Stimulated activated effector memory CD8-positive, alpha-beta T cell treated with anti-CD3 and anti-CD28 coated beads, Interleukin-12 subunit alpha, Interleukin-12 subunit beta, amount 100 ng/mL, for 72 hours (primary cell): Measurements from ENCODE around the gene HMGB4.
A peak's percentile ranks its signal among the peaks of the same experiment; 100 is the strongest.

Experiments used
- ATAC-seq: fragments of 150-1000 bp; cut with Tn5 transposase; 2 replicates; pipeline ENCODE4 v1.10.0; 2021
- DNase-seq, 2 donors: peaks; one replicate each; pipeline ENCODE4 v3.0.0; 2021 to 2022; ENCODE audit warnings: low spot score in 2 of 2
- H3K27ac Mint-ChIP-seq: one replicate; pipeline ENCODE4 v1.8.0; 2022; ENCODE audit warnings: mild to moderate bottlenecking, mixed read lengths
- H3K36me3 Mint-ChIP-seq: one replicate; pipeline ENCODE4 v1.8.0; 2022; ENCODE audit warnings: mild to moderate bottlenecking, mixed read lengths
- H3K4me1 Mint-ChIP-seq: one replicate; pipeline ENCODE4 v1.8.0; 2022; ENCODE audit warnings: mixed read lengths
- H3K4me3 Mint-ChIP-seq: one replicate; pipeline ENCODE4 v1.8.0; 2022; ENCODE audit warnings: mild to moderate bottlenecking, mixed read lengths
- H3K9me3 Mint-ChIP-seq: one replicate; pipeline ENCODE4 v1.8.0; 2022; ENCODE audit warnings: mixed read lengths

HMGB4 gene

GRCh38 chr1:33863779-33864178 lies at the start of gene HMGB4:
HMGB4 (plus strand) TSS chr1:33864079; CDS start chr1:33864192, 113 bp downstream.
- Mint-ChIP-seq H3K4me3 (no peak within 1 kb of the TSS), H3K9me3 (no peaks in the 10 kb centered on the region), H3K4me1 (peaks cover 8% of the 10 kb centered on the region), H3K27ac (no peak within 1 kb of the TSS), H3K36me3 (no peaks in the 10 kb centered on the region)
- ATAC-seq (no peak), DNase-seq (no peak)

GRCh38 chr1:33814166-33814565 lies 49.7 kb upstream of the HMGB4 start:
- Mint-ChIP-seq H3K36me3 (no peaks in the 10 kb centered on the region), H3K27ac (no peak overlapping the region)

GRCh38 chr1:33815061-33815460 lies 48.8 kb upstream of the HMGB4 start:
- H3K27ac Mint-ChIP-seq: no peak overlapping the region
- no peaks in the 10 kb centered on the region for H3K36me3 Mint-ChIP-seq
- peaks cover 3% of the 10 kb centered on the region for H3K9me3 Mint-ChIP-seq
- no peak overlapping the region for H3K4me3 Mint-ChIP-seq
- DNase-seq: no peak
- no peak for ATAC-seq
- H3K4me1 Mint-ChIP-seq: no peaks in the 10 kb centered on the region

More at GRCh38 chr1:33814166-33814565, 49.7 kb upstream of the HMGB4 start:
- Mint-ChIP-seq H3K9me3 (peaks cover 3% of the 10 kb centered on the region), H3K4me3 (no peak overlapping the region), H3K4me1 (no peaks in the 10 kb centered on the region)
- ATAC-seq: no peak
- no peak for DNase-seq

DNA sequence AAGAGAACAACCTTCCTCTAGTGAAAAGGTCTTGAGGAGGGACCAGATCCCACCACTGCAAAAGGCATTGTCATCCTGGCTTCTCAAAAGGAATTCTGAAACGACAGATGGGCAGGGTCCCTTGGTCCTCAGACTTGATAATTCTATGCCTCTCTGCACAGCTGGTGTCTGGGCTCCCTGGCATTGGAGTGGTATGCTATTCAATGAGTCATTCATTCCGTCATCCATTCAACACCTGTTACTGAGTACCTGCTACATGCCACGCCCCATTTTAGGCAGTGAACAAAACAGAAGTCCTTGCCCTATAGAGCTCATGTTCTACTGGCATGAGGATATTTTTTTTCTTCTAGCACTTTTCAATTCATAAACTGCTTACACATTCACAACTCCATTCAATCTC lies 45.8 kb upstream of the HMGB4 start:
- H3K4me1 Mint-ChIP-seq: no peaks in the 10 kb centered on the region
- H3K4me3 Mint-ChIP-seq: no peak overlapping the region
- DNase-seq: no peak
- no peak overlapping the region for H3K27ac Mint-ChIP-seq
- no peak for ATAC-seq
- H3K9me3 Mint-ChIP-seq: peaks cover 3% of the 10 kb centered on the region
- H3K36me3 Mint-ChIP-seq: no peaks in the 10 kb centered on the region

DNA sequence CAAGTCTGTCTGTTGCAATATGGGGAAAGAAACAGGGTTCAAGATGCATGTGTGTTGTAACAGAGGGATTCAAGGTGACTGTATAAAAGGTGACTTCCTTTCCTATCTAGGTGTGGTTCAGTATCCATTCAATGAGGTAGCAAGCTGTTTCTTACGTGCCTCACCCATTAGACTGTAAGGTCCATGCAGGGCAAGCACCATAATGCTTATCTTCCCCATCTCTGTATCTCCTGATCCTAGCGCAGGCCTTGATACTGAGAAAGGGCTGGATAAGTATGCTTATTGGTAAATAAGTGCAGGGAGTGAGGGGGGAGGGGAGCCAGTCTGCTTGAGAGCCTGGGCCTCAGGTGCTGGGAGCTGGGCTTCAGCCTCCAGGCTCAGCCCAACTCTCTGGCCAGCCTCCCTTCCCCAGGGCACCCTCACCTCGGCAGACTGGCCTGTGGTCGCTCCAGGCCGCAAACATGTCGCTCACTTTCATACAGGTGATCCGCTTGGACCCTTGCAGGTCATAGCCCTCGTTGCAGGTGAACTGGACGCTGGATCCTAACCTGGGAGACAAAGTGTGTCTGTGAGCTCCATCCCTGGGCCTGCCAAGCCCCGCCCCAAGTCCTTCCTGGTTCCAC lies 44.5 kb upstream of the HMGB4 start:
- Mint-ChIP-seq H3K27ac (no peak overlapping the region), H3K9me3 (peaks cover 3% of the 10 kb centered on the region), H3K4me1 (no peaks in the 10 kb centered on the region), H3K4me3 (no peak overlapping the region), H3K36me3 (no peaks in the 10 kb centered on the region)
- ATAC-seq (no peak), DNase-seq (no peak)

DNA sequence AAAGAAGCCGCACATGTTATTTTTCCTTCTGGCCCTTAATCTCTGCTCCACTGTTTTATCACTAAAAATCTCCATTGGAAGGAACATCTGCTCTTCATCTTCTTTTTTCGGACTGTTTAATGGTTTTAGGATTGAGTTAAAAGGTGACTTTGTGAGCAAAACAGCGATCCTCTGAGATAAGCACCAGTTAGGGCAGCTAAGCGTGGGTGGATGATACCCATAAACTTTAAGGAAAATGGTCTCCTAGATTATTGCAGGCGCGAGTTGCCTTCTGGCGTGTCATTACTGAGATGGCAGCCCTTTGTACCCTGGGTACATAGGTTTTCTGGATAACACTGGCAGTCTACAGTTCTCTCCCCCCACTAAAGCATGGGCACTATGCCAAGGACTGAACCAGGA lies 44.0 kb upstream of the HMGB4 start:
- H3K27ac Mint-ChIP-seq: no peak overlapping the region
- peaks cover under 1% of the 10 kb centered on the region for H3K9me3 Mint-ChIP-seq
- DNase-seq (no peak), ATAC-seq (no peak)
- no peaks in the 10 kb centered on the region for H3K4me1 Mint-ChIP-seq
- H3K4me3 Mint-ChIP-seq: no peak overlapping the region
- no peaks in the 10 kb centered on the region for H3K36me3 Mint-ChIP-seq

- Mint-ChIP-seq H3K4me1 (no peaks in the 10 kb centered on the region), H3K9me3 (no peaks in the 10 kb centered on the region)
- DNase-seq: no peak
Observed at GRCh38 chr1:33820804-33821203, 43.1 kb upstream of the HMGB4 start.

GRCh38 chr1:33821291-33821690 lies 42.6 kb upstream of the HMGB4 start:
- Mint-ChIP-seq H3K27ac (no peak overlapping the region), H3K4me1 (no peaks in the 10 kb centered on the region), H3K36me3 (no peaks in the 10 kb centered on the region), H3K4me3 (no peak overlapping the region), H3K9me3 (no peaks in the 10 kb centered on the region)
- ATAC-seq: no peak
- DNase-seq: no peak

More at GRCh38 chr1:33820804-33821203, 43.1 kb upstream of the HMGB4 start:
- ATAC-seq: no peak
- Mint-ChIP-seq H3K27ac (no peak overlapping the region), H3K4me3 (no peak overlapping the region), H3K36me3 (no peaks in the 10 kb centered on the region)

DNA sequence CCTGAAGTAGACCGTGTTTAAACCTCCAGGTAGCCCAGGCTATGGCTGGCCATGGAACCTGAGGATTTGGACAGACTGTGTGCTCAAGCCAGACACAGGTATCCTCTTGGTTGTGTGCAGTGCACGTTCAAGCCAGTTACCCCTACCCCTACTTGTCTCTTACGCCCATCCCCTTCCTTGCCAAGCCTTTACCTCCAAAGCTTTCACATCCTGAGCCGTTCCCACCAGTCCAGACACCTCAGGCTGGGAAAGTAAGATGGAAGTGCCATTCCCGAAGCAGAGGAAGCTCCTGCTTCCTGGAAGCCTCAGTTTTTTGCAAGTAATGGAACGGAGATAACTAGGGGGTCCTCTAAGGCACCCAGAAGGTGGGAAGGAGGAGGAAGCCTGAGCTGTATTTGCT lies 41.5 kb upstream of the HMGB4 start:
- H3K36me3 Mint-ChIP-seq: no peaks in the 10 kb centered on the region
- H3K4me3 Mint-ChIP-seq: no peak overlapping the region
- H3K27ac Mint-ChIP-seq: no peak overlapping the region
- no peak for ATAC-seq
- H3K9me3 Mint-ChIP-seq: no peaks in the 10 kb centered on the region
- H3K4me1 Mint-ChIP-seq: no peaks in the 10 kb centered on the region
- DNase-seq: no peak

DNA sequence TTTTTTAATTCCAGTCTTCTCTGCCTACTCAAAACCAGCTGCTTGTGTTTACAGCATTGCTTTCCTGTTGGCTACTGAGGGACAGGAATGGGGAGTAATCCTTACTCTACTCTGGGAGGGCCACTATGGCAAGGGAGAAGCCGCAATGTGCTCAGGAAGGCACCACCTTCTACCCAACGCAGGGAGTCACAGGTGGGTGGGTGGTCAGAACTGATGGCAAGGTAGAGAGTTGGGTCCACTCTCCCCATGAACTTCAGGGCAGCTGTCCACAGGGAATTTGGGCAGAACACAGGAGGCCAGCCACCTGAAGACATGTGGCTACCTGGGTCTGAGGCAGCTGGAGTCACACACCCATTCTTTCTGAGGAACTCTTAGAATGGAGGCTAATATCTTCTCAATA lies 40.5 kb upstream of the HMGB4 start:
- DNase-seq (no peak), ATAC-seq (no peak)
- Mint-ChIP-seq H3K27ac (no peak overlapping the region), H3K36me3 (no peaks in the 10 kb centered on the region), H3K4me1 (no peaks in the 10 kb centered on the region), H3K4me3 (no peak overlapping the region), H3K9me3 (no peaks in the 10 kb centered on the region)

- H3K27ac Mint-ChIP-seq: no peak overlapping the region
- H3K36me3 Mint-ChIP-seq: no peaks in the 10 kb centered on the region
- no peaks in the 10 kb centered on the region for H3K4me1 Mint-ChIP-seq
- ATAC-seq (no peak), DNase-seq (no peak)
- no peaks in the 10 kb centered on the region for H3K9me3 Mint-ChIP-seq
- no peak overlapping the region for H3K4me3 Mint-ChIP-seq
Observed at GRCh38 chr1:33823830-33824229, 40.0 kb upstream of the HMGB4 start.

GRCh38 chr1:33824321-33824720 lies 39.6 kb upstream of the HMGB4 start:
- Mint-ChIP-seq H3K9me3 (no peaks in the 10 kb centered on the region), H3K4me3 (no peak overlapping the region), H3K4me1 (no peaks in the 10 kb centered on the region), H3K27ac (no peak overlapping the region), H3K36me3 (no peaks in the 10 kb centered on the region)
- DNase-seq (peak in 1 of 2 donors; percentile 10), ATAC-seq (no peak)

- Mint-ChIP-seq H3K4me3 (no peak overlapping the region), H3K4me1 (no peaks in the 10 kb centered on the region), H3K27ac (no peak overlapping the region), H3K36me3 (no peaks in the 10 kb centered on the region), H3K9me3 (no peaks in the 10 kb centered on the region)
- peak in 1 of 2 donors; percentile 15 for DNase-seq
- no peak for ATAC-seq
Observed at GRCh38 chr1:33824971-33825370, 38.9 kb upstream of the HMGB4 start.

DNA sequence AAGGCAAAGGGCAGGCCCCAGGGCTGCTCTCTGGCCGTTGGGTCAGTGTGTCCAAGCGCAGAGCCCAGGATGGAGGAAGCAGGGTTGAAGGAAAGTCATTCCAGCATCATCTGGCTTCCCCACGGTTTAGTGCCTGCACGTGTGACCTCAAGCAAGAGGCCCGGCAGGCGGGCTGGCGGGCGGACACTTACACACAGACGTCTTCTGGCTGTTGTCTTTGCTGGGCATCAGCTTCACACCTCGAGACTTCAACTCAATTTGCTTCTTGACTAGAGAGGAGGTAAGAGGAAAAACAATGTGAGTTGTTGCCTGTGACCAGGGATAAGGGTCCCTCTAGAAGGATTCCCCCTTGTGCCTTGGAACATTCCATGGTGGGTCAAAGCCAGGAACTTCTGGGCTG lies 38.4 kb upstream of the HMGB4 start:
- Mint-ChIP-seq H3K4me1 (no peaks in the 10 kb centered on the region), H3K9me3 (no peaks in the 10 kb centered on the region)

GRCh38 chr1:33826311-33826710 lies 37.6 kb upstream of the HMGB4 start:
- peak in 1 of 2 donors; percentile 10 for DNase-seq
- Mint-ChIP-seq H3K4me3 (no peak overlapping the region), H3K4me1 (no peaks in the 10 kb centered on the region), H3K9me3 (peaks cover 2% of the 10 kb centered on the region), H3K27ac (no peak overlapping the region), H3K36me3 (no peaks in the 10 kb centered on the region)
- no peak for ATAC-seq

More for the DNA sequence above, 38.4 kb upstream of the HMGB4 start:
- ATAC-seq: no peak
- DNase-seq: peak in 1 of 2 donors; percentile 18
- no peaks in the 10 kb centered on the region for H3K36me3 Mint-ChIP-seq
- H3K27ac Mint-ChIP-seq: no peak overlapping the region
- no peak overlapping the region for H3K4me3 Mint-ChIP-seq

DNA sequence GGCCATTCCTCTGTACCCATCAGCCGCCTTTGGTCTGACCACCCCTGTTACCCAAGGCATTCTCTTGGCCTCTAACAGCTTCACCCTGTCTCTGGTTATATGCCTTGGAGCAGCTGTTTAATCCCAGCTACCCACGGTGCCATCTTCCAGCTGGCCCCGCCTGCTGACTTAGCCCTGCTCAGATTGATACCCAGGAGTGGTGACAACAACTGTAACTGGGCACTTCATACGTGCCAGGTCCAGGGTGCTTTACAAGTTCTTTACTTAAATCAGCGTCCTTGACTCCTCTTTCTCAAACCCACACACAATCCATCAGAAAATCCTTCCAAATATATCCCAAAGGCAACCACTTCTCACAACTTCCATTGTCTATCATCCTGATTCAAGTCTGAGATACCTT lies 37.2 kb upstream of the HMGB4 start:
- H3K27ac Mint-ChIP-seq: no peak overlapping the region
- DNase-seq (peak in 1 of 2 donors; percentile 13), ATAC-seq (no peak)
- no peaks in the 10 kb centered on the region for H3K36me3 Mint-ChIP-seq
- H3K9me3 Mint-ChIP-seq: peaks cover 2% of the 10 kb centered on the region
- H3K4me1 Mint-ChIP-seq: no peaks in the 10 kb centered on the region
- no peak overlapping the region for H3K4me3 Mint-ChIP-seq

- Mint-ChIP-seq H3K4me3 (no peak overlapping the region), H3K27ac (no peak overlapping the region), H3K36me3 (no peaks in the 10 kb centered on the region), H3K9me3 (peaks cover 2% of the 10 kb centered on the region), H3K4me1 (no peaks in the 10 kb centered on the region)
- ATAC-seq: no peak
- DNase-seq: no peak
Observed at GRCh38 chr1:33828059-33828458, 35.8 kb upstream of the HMGB4 start.
